NCI-H1092 (cell line): ENCODE results near the gene SURF6.
A peak's percentile ranks its signal among the peaks of the same experiment; 100 is the strongest.
"Not testable (repeated sequence)": the region's sequence is repeated elsewhere in the genome, so short reads cannot be mapped to it uniquely, and the experiment has no call there.

Experiments used
- DNase-seq: peaks from one replicate; lab custom pipeline; 2025; lab: John Stamatoyannopoulos, UW

Gene SURF6

DNA sequence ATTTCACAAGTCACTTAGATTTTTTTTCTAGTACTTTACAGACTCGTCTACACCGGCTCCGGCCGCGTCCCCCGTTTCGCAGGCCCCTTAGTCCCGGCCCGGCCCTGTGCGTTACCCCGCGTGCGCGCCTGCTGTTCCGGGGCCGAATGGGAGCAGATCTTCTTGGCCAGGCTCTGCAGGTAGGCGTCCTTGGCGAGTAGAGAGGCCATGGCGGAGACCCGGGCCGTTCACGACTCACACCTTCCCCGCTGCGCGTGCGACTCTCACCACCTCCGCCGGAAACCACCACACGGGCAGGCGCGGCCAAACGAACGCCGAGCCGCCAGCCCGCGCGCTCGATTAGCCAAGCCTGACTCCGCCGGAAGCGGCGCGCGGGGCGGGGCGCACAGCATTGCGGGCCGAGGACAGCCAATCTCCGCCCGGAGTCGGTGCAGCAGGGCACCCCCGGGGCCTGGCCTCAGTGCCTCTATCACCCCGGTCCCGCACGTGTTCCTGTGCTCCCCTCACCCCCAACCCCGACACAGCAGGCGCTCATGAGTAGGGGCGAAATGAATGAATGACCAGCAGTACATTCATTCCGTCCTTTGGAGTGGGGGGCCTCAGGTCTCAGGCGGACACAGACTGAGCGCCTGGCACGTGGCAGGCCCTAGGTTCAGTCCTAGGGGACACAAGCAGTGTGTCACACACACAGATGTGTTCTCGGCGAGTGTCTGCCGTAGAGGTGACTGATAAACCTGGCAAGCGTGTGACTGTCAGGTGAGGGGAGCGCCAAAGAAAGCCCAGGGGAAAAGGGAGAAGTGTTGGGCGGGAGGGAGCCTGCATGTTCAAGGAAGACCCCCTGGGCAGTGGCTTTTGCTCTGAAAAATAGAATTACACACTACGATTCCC lies at the start of gene SURF6:
Gene SURF6 (minus strand): TSS at position 265 of the 888 bp plus-strand sequence. CDS start 56 bp downstream, at position 209.
- peak; percentile 89 for DNase-seq

DNA sequence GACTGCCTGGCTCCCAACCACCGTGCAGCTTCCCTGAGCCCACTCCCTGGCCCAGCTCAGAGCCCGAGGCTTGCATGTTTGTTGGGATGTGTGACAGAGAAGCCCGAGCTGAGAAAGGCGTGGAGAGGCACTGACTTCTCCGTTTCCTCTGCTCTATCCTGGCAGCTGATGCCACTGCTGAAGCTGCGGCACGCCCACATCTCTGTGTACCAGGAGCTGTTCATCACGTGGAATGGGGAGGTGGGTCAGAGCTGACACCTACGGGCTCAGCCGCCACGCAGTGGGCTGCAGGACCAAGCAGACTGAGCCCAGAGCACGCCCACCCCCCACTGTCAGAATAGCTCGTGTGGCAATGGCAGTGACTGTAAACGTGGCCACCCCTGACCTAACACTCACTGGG lies 49.5 kb upstream of the SURF6 start:
- DNase-seq = no peak

GRCh38 chr9:133384736-133385321 lies 48.8 kb upstream of the SURF6 start:
- DNase-seq = no peak

GRCh38 chr9:133383438-133383837 lies 47.5 kb upstream of the SURF6 start:
- DNase-seq = no peak

GRCh38 chr9:133382507-133383141 lies 46.6 kb upstream of the SURF6 start:
- DNase-seq = no peak

- no peak for DNase-seq
Measured at GRCh38 chr9:133380734-133381133, 44.7 kb upstream of the SURF6 start.

DNA sequence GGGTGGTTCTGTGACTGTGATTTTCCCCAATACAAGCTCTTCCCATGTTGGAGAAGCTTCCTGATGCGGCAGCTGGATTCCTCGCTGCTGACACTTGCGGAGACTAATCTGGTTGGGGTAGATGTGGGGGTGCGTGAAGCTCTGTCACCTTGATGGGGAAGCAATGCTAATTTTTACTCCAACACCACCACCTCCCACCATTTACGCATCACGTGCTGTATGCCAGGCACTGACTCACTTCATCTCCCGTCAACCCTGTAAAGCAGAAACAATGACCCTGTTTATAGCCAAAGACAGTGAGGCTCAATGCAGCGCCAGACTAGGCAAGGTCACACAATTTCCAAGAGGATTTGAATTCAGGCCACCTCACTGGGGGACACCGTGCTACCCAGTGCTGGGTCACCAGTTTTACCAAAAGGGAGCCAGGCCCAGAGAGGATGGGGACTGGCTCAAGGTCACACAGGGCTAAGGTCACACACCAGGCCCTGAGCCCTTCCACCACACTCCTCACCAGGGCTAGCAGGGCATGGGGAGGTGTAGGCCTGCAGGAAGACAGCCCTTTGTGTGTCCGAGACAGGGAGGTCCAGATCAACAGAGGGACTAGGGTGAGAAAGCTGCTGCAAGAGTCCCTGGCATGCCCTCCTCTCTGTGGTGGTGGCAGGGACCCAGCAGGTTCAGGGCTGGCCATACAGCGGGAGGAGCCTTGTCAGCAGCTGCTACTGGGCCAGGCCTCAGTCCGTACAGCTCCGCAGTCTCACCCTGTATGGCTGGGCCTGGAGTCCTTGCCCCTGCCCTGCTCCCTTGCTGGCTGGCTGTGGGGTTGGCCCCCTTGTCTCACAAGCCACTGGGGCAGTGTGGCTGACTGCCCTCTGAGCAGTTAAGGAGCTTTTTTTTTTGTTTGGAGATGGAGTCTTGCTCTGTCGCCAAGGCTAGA lies 43.4 kb upstream of the SURF6 start:
- no peak for DNase-seq

GRCh38 chr9:133378408-133378962 lies 42.5 kb upstream of the SURF6 start:
- DNase-seq = no peak

GRCh38 chr9:133377721-133378216 lies 41.8 kb upstream of the SURF6 start:
- no peak for DNase-seq

DNA sequence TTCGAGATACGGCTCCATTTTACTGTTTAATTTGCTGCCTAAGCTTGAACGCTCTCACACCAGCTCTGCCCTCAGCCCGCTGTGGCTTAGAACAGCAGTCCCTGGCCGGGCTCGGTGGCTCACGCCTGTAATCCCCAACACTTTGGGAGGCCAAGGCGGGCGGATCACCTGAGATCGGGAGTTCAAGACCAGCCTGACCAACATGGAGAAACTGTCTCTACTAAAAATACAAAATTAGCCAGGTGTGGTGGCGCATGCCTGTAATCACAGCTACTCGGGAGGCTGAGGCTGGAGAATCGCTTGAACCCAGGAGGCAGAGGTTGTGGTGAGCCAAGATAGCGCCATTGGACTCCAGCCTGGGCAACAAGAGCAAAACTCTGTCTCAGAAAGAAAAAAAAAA lies 41.3 kb upstream of the SURF6 start:
- not testable (repeated sequence) for DNase-seq

DNA sequence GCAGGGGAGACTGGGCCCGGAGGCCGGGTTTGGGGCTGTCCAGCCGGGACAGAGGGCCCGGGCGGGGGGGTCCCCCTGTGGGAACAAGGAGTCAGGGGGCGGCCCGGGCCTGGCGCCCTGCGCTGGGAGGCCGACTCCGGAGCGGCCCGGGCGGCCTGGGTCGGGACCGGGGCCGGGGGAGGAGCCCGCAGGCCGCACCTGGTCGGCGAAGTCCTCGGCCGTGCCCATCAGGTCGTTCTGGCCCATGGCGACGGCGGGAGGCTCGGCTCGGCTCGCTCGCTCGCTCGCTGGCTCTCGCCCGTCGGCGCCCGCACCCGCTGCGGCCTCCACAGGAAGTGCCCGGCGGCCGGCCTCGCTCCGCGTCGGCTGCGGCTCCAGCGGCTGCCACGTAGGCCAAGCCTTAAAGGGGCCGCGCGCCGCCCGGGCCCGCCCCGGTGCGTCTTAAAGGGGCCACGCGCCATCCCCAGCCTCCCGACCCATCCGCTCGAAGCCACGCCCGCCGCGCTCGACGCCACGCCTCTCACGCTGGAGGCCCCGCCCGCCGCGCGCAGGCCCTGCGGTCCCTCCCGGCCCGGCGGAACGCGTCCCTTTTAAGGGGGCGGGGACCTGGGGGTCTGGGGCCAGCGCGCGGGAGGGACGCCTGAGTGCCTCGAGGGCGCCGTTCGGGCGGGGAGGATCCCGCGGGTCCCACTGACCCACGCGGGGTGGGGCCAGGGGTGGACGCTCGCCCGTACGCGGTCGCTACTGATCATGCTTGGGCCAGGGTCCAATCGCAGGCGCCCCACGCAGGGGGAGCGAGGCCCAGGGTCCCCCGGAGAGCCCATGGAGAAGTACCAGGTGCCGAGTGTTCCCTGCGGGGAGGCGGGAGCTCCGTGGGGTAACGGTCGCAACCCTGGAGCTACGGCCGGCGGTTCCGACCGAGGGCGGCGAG lies 40.0 kb upstream of the SURF6 start, which contains the start of the genes STKLD1 and SURF4:
Gene STKLD1 (plus strand): TSS at position 643 of the 931 bp plus-strand sequence. CDS start 108 bp downstream, at position 751.
Gene SURF4 (minus strand): TSS at position 337 of the 931 bp plus-strand sequence. CDS start 91 bp downstream, at position 246.
- DNase-seq = peak; percentile 94

- no peak for DNase-seq
Measured at GRCh38 chr9:133375116-133375723, 39.2 kb upstream of the SURF6 start.

DNA sequence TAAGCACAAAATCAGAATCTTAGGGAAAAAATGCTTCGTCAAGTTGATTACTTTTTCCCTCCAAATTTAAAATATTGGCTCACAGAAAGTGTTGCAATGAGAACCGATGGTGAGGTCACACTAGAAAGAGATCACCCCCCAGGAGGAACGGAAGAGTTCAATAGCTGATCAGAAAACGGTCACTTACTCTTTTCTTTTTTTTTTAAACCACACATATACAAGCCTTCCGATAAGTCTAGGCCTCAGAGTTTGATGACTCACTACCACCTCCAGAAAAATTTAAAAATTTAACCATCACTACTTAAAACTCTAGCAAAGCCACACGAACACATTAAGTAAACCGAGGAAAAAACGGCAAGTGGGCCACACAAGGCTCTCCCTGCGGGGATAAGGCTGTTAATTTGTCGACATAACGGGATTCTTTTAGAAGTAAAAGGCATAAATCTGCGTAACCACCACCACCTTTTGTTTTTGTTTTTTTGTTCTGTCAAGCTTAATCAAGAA lies 38.7 kb upstream of the SURF6 start:
- no peak for DNase-seq

GRCh38 chr9:133372144-133372543 lies 36.2 kb upstream of the SURF6 start:
- no peak for DNase-seq

DNA sequence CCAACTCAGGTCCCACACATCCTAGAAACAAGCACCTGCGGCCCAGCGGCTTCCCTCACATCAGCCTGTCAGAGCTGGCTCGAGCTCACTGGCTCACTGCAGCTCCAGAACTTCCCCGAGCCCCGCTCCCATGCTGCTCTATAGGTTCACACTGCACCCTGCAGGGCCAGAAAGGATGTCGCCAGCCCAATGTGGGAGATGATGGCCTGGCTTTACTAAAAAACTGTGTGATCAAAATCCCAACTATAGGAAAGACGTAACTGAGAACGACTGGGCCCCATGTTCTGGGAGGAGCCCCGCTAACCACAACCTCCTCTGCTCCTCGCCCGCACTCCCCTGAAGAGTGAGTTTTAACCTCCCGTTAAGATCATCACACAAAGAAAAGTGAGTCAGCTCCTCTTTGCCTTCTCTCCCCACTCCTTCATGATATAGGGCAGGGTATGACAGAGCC lies 35.3 kb upstream of the SURF6 start:
- DNase-seq = no peak

DNA sequence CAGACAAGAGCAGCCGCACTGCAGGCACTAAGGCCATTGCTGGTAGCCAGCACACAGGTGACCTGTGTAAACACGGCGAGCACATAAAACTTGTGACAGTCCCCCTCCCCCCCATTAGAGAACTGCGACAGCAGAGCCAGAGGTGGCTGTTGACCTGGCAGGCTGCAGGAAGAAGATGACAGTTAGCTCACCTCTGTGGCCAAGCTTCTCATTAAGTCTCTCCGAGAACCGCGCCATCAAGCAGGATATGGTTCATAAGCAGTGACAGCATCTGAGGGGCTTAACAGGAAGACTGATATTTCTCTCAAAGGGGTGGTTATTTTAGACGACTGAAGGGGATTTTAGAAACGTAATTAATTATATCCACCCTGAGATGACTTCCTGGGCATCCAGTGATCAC lies 34.7 kb upstream of the SURF6 start:
- DNase-seq = no peak

DNA sequence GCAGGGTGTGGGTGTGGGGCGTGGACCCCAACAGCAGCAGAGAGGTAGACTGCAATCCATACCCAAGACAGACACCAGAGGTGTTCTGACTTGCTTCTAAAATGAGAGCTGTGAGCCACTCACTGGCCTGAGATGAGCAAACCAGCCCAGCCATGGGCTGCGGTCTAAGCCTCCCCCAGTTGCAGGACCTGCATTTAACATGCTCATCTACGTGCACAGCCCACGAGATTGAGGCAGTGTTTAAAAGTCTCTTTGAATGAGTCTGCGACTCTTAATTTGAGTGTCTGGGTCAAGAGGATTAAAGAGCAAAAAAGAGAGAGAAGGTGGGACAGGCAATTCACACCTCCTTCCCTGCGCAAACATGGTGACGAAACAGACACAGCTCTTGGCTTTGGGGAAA lies 33.9 kb upstream of the SURF6 start:
- DNase-seq = no peak

GRCh38 chr9:133369422-133369821 lies 33.4 kb upstream of the SURF6 start:
- no peak for DNase-seq

DNA sequence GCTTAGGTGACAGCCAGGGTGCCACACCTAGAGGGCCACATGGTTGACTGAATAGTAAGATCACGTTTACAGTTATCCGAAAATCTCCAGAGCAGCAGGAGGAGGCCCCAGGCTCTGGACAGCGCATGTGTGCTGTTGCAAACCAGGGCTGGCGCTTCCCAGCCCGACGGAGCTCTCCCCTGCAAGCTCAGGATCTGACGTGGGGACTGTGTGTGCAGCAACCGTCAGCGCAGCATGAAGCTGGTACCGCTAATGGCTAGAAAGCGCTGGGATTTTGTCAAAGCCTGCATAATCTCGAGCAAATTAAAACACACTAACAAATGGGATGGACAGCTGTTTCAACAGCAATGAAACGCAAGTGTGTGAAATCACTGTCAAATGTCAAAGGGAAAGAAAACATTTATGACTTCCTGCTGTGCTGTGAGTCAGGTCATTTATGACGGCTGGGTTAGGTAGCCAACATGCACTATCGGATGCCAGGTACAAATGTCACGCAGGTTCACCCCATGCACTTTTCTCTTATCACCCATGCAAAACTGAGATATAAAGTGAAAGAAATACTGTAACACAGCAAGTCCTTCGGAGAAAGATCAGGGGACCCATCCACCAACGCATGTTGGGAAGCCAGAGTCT lies 32.4 kb upstream of the SURF6 start:
- DNase-seq = peak; percentile 72
